Adrenal gland (tissue), 12 donors: ENCODE data around the gene RNF217. TPM values are rescaled to one million over a fixed set of nuclear protein-coding genes. Genes with fewer than 3 reads are reported as not detected.

Experiments
- DNase-seq, 7 donors: peaks; one replicate each; pipeline ENCODE4 v3.0.0-alpha.2; 2019 to 2020
- H3K27ac ChIP-seq, 5 donors: fragments of 200-600 bp; sonication (generic) in 4 of 5; 1 replicate in 3 of 5; 2 replicates in 2 of 5; pipeline versions ENCODE4 v1.5.1 to v1.8.0; 2016 to 2020; ENCODE audit warnings: mild to moderate bottlenecking in 1 of 5
- H3K27me3 ChIP-seq: fragments of 200-600 bp; 2 replicates; pipeline ENCODE4 v1.8.0; 2021
- H3K36me3 ChIP-seq, 2 donors: fragments of 200-600 bp; replicated peaks in 1 of 2; 1 replicate in 1 of 2; 2 replicates in 1 of 2; pipeline versions ENCODE4 v1.5.1 to v1.8.0; 2018 to 2022
- H3K4me1 ChIP-seq, 2 donors: fragments of 200-600 bp; replicated peaks in 1 of 2; 1 replicate in 1 of 2; 2 replicates in 1 of 2; pipeline versions ENCODE4 v1.5.1 to v1.8.0; 2018 to 2021
- H3K4me3 ChIP-seq, 4 donors: fragments of 200-600 bp; sonication (generic) in 3 of 4; one replicate each; pipeline ENCODE4 v1.5.1; 2016 to 2018
- H3K9me3 ChIP-seq, 3 donors: fragments of 200-600 bp; sonication (generic) in 1 of 3; replicated peaks in 1 of 3; 1 replicate in 2 of 3; 2 replicates in 1 of 3; pipeline versions ENCODE4 v1.5.1 to v1.8.0; 2016 to 2021
- CTCF ChIP-seq, 6 experiments: fragments of 450-650 bp in 4 of 6; fragments of 200-600 bp in 2 of 6; sonication (generic) in 1 of 6; IDR thresholded peaks; 1 replicate in 5 of 6; 2 replicates in 1 of 6; pipeline versions ENCODE4 v1.5.1 to v1.8.0; 2016 to 2021; ENCODE audit warnings: antibody characterized with exemption in 6 of 6, mild to moderate bottlenecking in 2 of 6, moderate library complexity in 1 of 6
- POLR2A ChIP-seq, 2 donors: fragments of 450-650 bp; IDR thresholded peaks; one replicate each; pipeline ENCODE4 v1.6.1; 2017; ENCODE audit warnings: antibody characterized with exemption in 2 of 2, mild to moderate bottlenecking in 2 of 2, moderate library complexity in 1 of 2
- WGBS, 4 donors: extraction: QIAGEN DNeasy Blood & Tissue Kit in 2 of 4; methylation state at CpG; one replicate each; pipeline versions ENCODE4 v1.1.5 to v1.1.7; 2013 to 2017; 5-methylcytosine and 5-hydroxymethylcytosine counted together
- intact Hi-C, 2 donors: fragments of 100-400 bp; cut with DNase I; formaldehyde crosslinking; loops; one replicate each; pipeline versions ENCODE4 v1.14.1 to v1.15.0; 2022 to 2023
- polyA plus RNA-seq, 3 donors: library from polyadenylated mRNA; stranded (reverse); fragments of 200-250 nt in 2 of 3; fragments of 350-450 nt in 1 of 3; fragmentation: Illumina TruSeq in 1 of 3; extraction: RNeasy Lipid Tissue Mini Kit (QIAGEN cat#74804) in 1 of 3; gene quantifications; one replicate each; pipeline ENCODE4 v1.2.3, GENCODE V29; 2013 to 2014
- total RNA-seq, 9 donors: library from RNA; depleted of rRNA in 4 of 9; stranded (reverse); fragments of >200 nt in 4 of 9; fragments of 120-200 nt in 1 of 9; fragmentation: NEBNext Ultra II Directional in 1 of 9; extraction: Animal tissue kit (Norgen Biotek cat#: 25700) in 1 of 9; gene quantifications; one replicate each; pipeline versions ENCODE4 v1.1.0 to v1.2.4, GENCODE V29; 2013 to 2023
- donor health status: healthy with polysubstance abuse.
- donor health status: Bipolar disorder and iron deficiency.
- donor health status: DM: yes; HTN: yes; CAD: no.
- donor health status: DM: no; HTN: no; CAD: no.
- donor health status: DM: no; HTN: no; CAD: no.
- donor health status: DM: yes; HTN: yes; CAD: no.

The RNF217 gene
- total and polyA plus RNA-seq, 12 donors = 4.6 to 23.0 (median 11.5) TPM

- WGBS, 4 donors = 89 to 96% (median 93%) methylated on average over 1 of the region's 1 CpG
These were observed 3.4 kb upstream of the RNF217 start for GRCh38 chr6:124958759-124959354.

GRCh38 chr6:124960757-124961463, 1.3 kb upstream of the RNF217 start:
- Histone ChIP-seq H3K27me3 (no peaks in the 10 kb centered on the region), H3K9me3 (no peaks in the 10 kb centered on the region), H3K27ac (peak overlapping the region in 3 of 5 donors; percentile 92 to 96 (median 95)), H3K4me1 (peaks cover 16 to 22% of the 10 kb centered on the region in 2 donors), H3K36me3 (no peaks in the 10 kb centered on the region), H3K4me3 (peak overlapping the region in 1 of 4 donors; percentile 96)
- intact Hi-C loops = loop anchor here in 1 of 2 donors (10.0 kb wide), 1 partner anchor 154 kb away; no protein-coding TSS in a partner anchor
- 68 to 71% (median 70%) methylated on average over 4 of the region's 4 CpGs for WGBS, 4 donors
- TF ChIP-seq POLR2A (IDR thresholded peaks at IDR 0.05) (no peak), CTCF (IDR thresholded peaks at IDR 0.05) (no peak)
- no peak for DNase-seq

More at GRCh38 chr6:124958759-124959354, 3.4 kb upstream of the RNF217 start:
- intact Hi-C loops = loop anchor here in 1 of 2 donors (10.0 kb wide), 1 partner anchor 136 kb away; no protein-coding TSS in a partner anchor
- peaks cover 2 to 11% of the 10 kb centered on the region in 2 donors for H3K4me1 ChIP-seq
- no peak for DNase-seq
- TF ChIP-seq POLR2A (IDR thresholded peaks at IDR 0.05) (no peak), CTCF (IDR thresholded peaks at IDR 0.05) (no peak)
- no peaks in the 10 kb centered on the region for H3K27me3 ChIP-seq
- no peaks in the 10 kb centered on the region for H3K9me3 ChIP-seq
- no peak overlapping the region for H3K4me3 ChIP-seq
- H3K36me3 ChIP-seq = no peaks in the 10 kb centered on the region
- no peak overlapping the region for H3K27ac ChIP-seq

GRCh38 chr6:124961464-124961776, 817 bp upstream of the RNF217 start:
- no peaks in the 10 kb centered on the region for H3K27me3 ChIP-seq
- peaks cover 16 to 27% of the 10 kb centered on the region in 2 donors for H3K4me1 ChIP-seq
- DNase-seq = no peak
- peak overlapping the region in 4 of 5 donors; percentile 79 to 96 (median 94) for H3K27ac ChIP-seq
- intact Hi-C loops = loop anchor here in 1 of 2 donors (10.0 kb wide), 1 partner anchor 153 kb away; no protein-coding TSS in a partner anchor
- H3K36me3 ChIP-seq = no peaks in the 10 kb centered on the region
- H3K4me3 ChIP-seq = peak overlapping the region; percentile 5 to 96 (median 61)
- no peaks in the 10 kb centered on the region for H3K9me3 ChIP-seq
- 2 to 4% (median 3%) methylated on average over 6 of the region's 6 CpGs for WGBS, 4 donors
- TF ChIP-seq CTCF (IDR thresholded peaks at IDR 0.05) = no peak

GRCh38 chr6:124962639-124963415, 590 bp downstream of the RNF217 start:
- intact Hi-C loops = loop anchor here in 1 of 2 donors (10.0 kb wide), 1 partner anchor 152 kb away; no protein-coding TSS in a partner anchor
- 1 to 6% (median 3%) methylated on average over 8 to 65 of the region's 65 CpGs for WGBS, 4 donors

More at GRCh38 chr6:124962639-124963415, 590 bp downstream of the RNF217 start:
- DNase-seq = peak; percentile 40 to 65 (median 50)
- TF ChIP-seq POLR2A (IDR thresholded peaks at IDR 0.05) (peak in 1 of 2 donors; percentile 30), CTCF (IDR thresholded peaks at IDR 0.05) (no peak)
- Histone ChIP-seq H3K9me3 (no peaks in the 10 kb centered on the region), H3K27ac (peak overlapping the region; percentile 69 to 96 (median 92)), H3K36me3 (no peaks in the 10 kb centered on the region), H3K27me3 (no peaks in the 10 kb centered on the region), H3K4me3 (peak overlapping the region; percentile 42 to 96 (median 61)), H3K4me1 (peaks cover 16 to 38% of the 10 kb centered on the region in 2 donors)
